ENCODE data around the gene TAF4. TPM values are rescaled to one million over a fixed set of nuclear protein-coding genes. Genes with fewer than 3 reads are reported as not detected.

Gene TAF4
- total RNA-seq, 4 donors from 2014 or later: 18.9 to 93.5 (median 31.0) TPM

- TF ChIP-seq POLR2A (IDR thresholded peaks at IDR 0.05) (no peak), CTCF (IDR thresholded peaks at IDR 0.05) (no peak)
- no peaks in the 10 kb centered on the region for H3K27me3 ChIP-seq
- no peak for DNase-seq
Observed at GRCh38 chr20:62096421-62097380, 31.0 kb upstream of the TAF4 start.

GRCh38 chr20:62089393-62089792 is 23.7 kb upstream of the TAF4 start:
- Histone ChIP-seq H3K27ac (no peak overlapping the region), H3K9me3 (no peaks in the 10 kb centered on the region), H3K4me1 (no peaks in the 10 kb centered on the region), H3K27me3 (no peaks in the 10 kb centered on the region), H3K4me3 (no peak overlapping the region), H3K36me3 (no peaks in the 10 kb centered on the region)
- no peak for DNase-seq
- TF ChIP-seq POLR2A (IDR thresholded peaks at IDR 0.05) (no peak), CTCF (IDR thresholded peaks at IDR 0.05) (no peak)

More at GRCh38 chr20:62096421-62097380, 31.0 kb upstream of the TAF4 start:
- H3K4me3 ChIP-seq: no peak overlapping the region
- H3K36me3 ChIP-seq: no peaks in the 10 kb centered on the region
- H3K4me1 ChIP-seq: no peaks in the 10 kb centered on the region
- no peak overlapping the region for H3K27ac ChIP-seq
- peaks cover 0 to 6% (median 2%) of the 10 kb centered on the region in 4 donors for H3K9me3 ChIP-seq

- no peaks in the 10 kb centered on the region for H3K4me1 ChIP-seq
- TF ChIP-seq CTCF (IDR thresholded peaks at IDR 0.05): no peak
- no peak for TF ChIP-seq POLR2A (IDR thresholded peaks at IDR 0.05)
- no peaks in the 10 kb centered on the region for H3K27me3 ChIP-seq
- H3K4me3 ChIP-seq: no peak overlapping the region
- DNase-seq: peak in 1 of 3 donors; percentile 65
- no peaks in the 10 kb centered on the region for H3K36me3 ChIP-seq
- no peaks in the 10 kb centered on the region for H3K9me3 ChIP-seq
- no peak overlapping the region for H3K27ac ChIP-seq
Observed at GRCh38 chr20:62088258-62089127, 22.8 kb upstream of the TAF4 start.

- Histone ChIP-seq H3K4me3 (no peak overlapping the region), H3K27ac (no peak overlapping the region), H3K36me3 (no peaks in the 10 kb centered on the region), H3K9me3 (no peaks in the 10 kb centered on the region), H3K4me1 (no peaks in the 10 kb centered on the region), H3K27me3 (no peaks in the 10 kb centered on the region)
- DNase-seq: no peak
- TF ChIP-seq CTCF (IDR thresholded peaks at IDR 0.05): no peak
- TF ChIP-seq POLR2A (IDR thresholded peaks at IDR 0.05): no peak
Observed at GRCh38 chr20:62087632-62088031, 22.0 kb upstream of the TAF4 start.

GRCh38 chr20:62087227-62087626 is 21.5 kb upstream of the TAF4 start:
- Histone ChIP-seq H3K4me1 (no peaks in the 10 kb centered on the region), H3K4me3 (no peak overlapping the region)

More at GRCh38 chr20:62087227-62087626, 21.5 kb upstream of the TAF4 start:
- Histone ChIP-seq H3K27ac (no peak overlapping the region), H3K9me3 (no peaks in the 10 kb centered on the region), H3K27me3 (no peaks in the 10 kb centered on the region), H3K36me3 (no peaks in the 10 kb centered on the region)
- DNase-seq: no peak
- TF ChIP-seq POLR2A (IDR thresholded peaks at IDR 0.05) (no peak), CTCF (IDR thresholded peaks at IDR 0.05) (no peak)

Measured in Peyer's patch (tissue), 4 donors.